ENCODE data around the gene MAG. TPM values are rescaled to one million over a fixed set of nuclear protein-coding genes. Genes with fewer than 3 reads are reported as not detected.
A peak's percentile ranks its signal among the peaks of the same experiment; 100 is the strongest.

MAG gene
- total and polyA plus RNA-seq, 2 of the 8 experiments (the other 6 are each of a cell fraction or from before 2014, with no cell fraction given) = 0.20 to 1.3 TPM

- Histone ChIP-seq H4K91ac (replicated peaks; ENCODE audit: insufficient read length, low read length) (no peak overlapping the region), H3K4me2 (ENCODE audit: insufficient read depth in 1 of 2, low read depth in 2 of 2, low read length in 2 of 2) (no peak overlapping the region), H3K9me3 (ENCODE audit: insufficient read depth in 2 of 2, low read depth in 1 of 2, low read length in 1 of 2) (no peaks in the 10 kb centered on the region), H2AK5ac (ENCODE audit: low read depth, low read length) (no peak overlapping the region), H3K23me2 (ENCODE audit: low read depth, low read length) (no peaks in the 10 kb centered on the region), H4K5ac (ENCODE audit: insufficient read length, low read depth, low read length) (no peak overlapping the region), H3K79me2 (ENCODE audit: control insufficient read depth in 1 of 2, insufficient read depth in 2 of 2, low read length in 2 of 2) (no peaks in the 10 kb centered on the region), H3K23ac (ENCODE audit: insufficient read length) (no peak overlapping the region), H3K27me3 (replicated peaks in 1 of 4; ENCODE audit: control insufficient read depth in 3 of 4, extremely low read depth in 1 of 4, insufficient read depth in 3 of 4, low read length in 3 of 4) (no peaks in the 10 kb centered on the region), H3K4me1 (replicated peaks in 1 of 4; ENCODE audit: control insufficient read depth in 3 of 4, insufficient read depth in 4 of 4, low read length in 3 of 4) (peaks cover 0 to 2% (median 0%) of the 10 kb centered on the region in 4 experiments; a peak in 2 of 7 replicates), H2BK12ac (ENCODE audit: low read depth, low read length) (no peak overlapping the region), H3K18ac (ENCODE audit: extremely low read depth, low read length) (no peak overlapping the region), H3K36me3 (ENCODE audit: control insufficient read depth in 2 of 4, insufficient read depth in 4 of 4, low read length in 3 of 4) (no peaks in the 10 kb centered on the region), H4K20me1 (replicated peaks in 1 of 2; ENCODE audit: control insufficient read depth in 1 of 2, insufficient read depth in 2 of 2, low read length in 2 of 2) (no peaks in the 10 kb centered on the region), H4K8ac (ENCODE audit: extremely low read depth, insufficient read depth, low read length) (peak overlapping the region; percentile 54; the same call in 1 of the 2 replicates), H3K4ac (replicated peaks; ENCODE audit: insufficient read length, low read depth, low read length) (no peak overlapping the region), H2BK15ac (ENCODE audit: low read length) (peak overlapping the region; percentile 6; the same call in 1 of the 2 replicates), H2BK20ac (ENCODE audit: low read length) (no peak overlapping the region), H2BK5ac (ENCODE audit: low read depth, low read length) (no peak overlapping the region), H3K79me1 (ENCODE audit: low read depth, low read length) (no peaks in the 10 kb centered on the region), H3K14ac (ENCODE audit: insufficient read length) (no peak overlapping the region), H2AFZ (ENCODE audit: low read length) (peak overlapping the region; percentile 99; the same call in 1 of the 2 replicates), H3K4me3 (ENCODE audit: extremely low read depth in 1 of 4, insufficient read depth in 2 of 4, low read depth in 3 of 4, low read length in 4 of 4) (no peak overlapping the region), H3K27ac (ENCODE audit: low read depth, low read length) (no peak overlapping the region), H3K56ac (replicated peaks; ENCODE audit: insufficient read length, low read depth, low read length) (no peak overlapping the region), H2BK120ac (replicated peaks; ENCODE audit: low read depth, low read length) (no peak overlapping the region), H3K9ac (replicated peaks in 1 of 4; ENCODE audit: extremely low read depth in 1 of 4, low read depth in 3 of 4, low read length in 3 of 4) (no peak overlapping the region)
- POLR2A ChIA-PET (ENCODE audit: partially characterized antibody) = interaction anchor here (0.6 to 1.0 kb wide), 3 partner anchors 116 to 158 kb away, joined by 3 read pairs; no protein-coding TSS in a partner anchor
- DNase-seq (ENCODE audit: low read depth in 1 of 2, low spot score in 2 of 2) (no peak), FAIRE-seq (no peak)
- WGBS, 2 experiments (ENCODE audit: extremely low coverage in 1 of 2, insufficient coverage in 1 of 2, insufficient read length in 1 of 2, insufficient replicate concordance in 2 of 2, low coverage in 1 of 2, low lambda C conversion rate in 2 of 2, missing lambda C conversion rate in 1 of 2) = 96% methylated on average over 14 of the region's 18 CpGs; no CpG with 5 or more reads in 1 of the 2 experiments
- CTCF ChIA-PET (ENCODE audit: partially characterized antibody) = interaction anchor here (0.7 to 4.1 kb wide), 36 partner anchors 8 to 303 kb away, joined by 3 to 51 read pairs (median 5); partner anchors contain the start of gene HAMP
- TF ChIP-seq TBP (IDR thresholded peaks at IDR 0.05; ENCODE audit: low read depth, low read length) = no peak
- TF ChIP-seq RXRA (IDR thresholded peaks at IDR 0.05; ENCODE audit: insufficient read depth, low read depth, low read length) = no peak
- no peak for TF ChIP-seq GABPA (IDR thresholded peaks at IDR 0.05; ENCODE audit: borderline replicate concordance, insufficient read depth, low read length)
- no peak for TF ChIP-seq PHF8 (conservative IDR thresholded peaks at IDR 0.05; ENCODE audit: low read depth, low read length)
- no peak for TF ChIP-seq SUZ12 (IDR thresholded peaks at IDR 0.05; ENCODE audit: low read length)
- no peak for TF ChIP-seq CEBPB (IDR thresholded peaks at IDR 0.05; ENCODE audit: low read depth, low read length)
- no peak for TF ChIP-seq POLR2A (IDR thresholded peaks at IDR 0.05; ENCODE audit: control extremely low read depth in 1 of 2, low read depth in 2 of 2, low read length in 2 of 2)
- no peak for TF ChIP-seq GTF2F1 (IDR thresholded peaks at IDR 0.05; ENCODE audit: borderline replicate concordance, low read depth, low read length)
- TF ChIP-seq ATF3 (IDR thresholded peaks at IDR 0.05; ENCODE audit: insufficient read depth, low read depth, low read length) = no peak
- TF ChIP-seq CTBP2 (IDR thresholded peaks at IDR 0.05; ENCODE audit: borderline replicate concordance, insufficient read depth, insufficient read length, low read length) = no peak
These were observed 60.2 kb downstream of the MAG start for GRCh38 chr19:35352177-35352447.

Measured in H1 (cell line).